Pulmonary artery endothelial cell (primary cell): Measurements from ENCODE around the gene COMT. TPM values are rescaled to one million over a fixed set of nuclear protein-coding genes. Genes with fewer than 3 reads are reported as not detected.

ENCODE experiments used
- DNase-seq: peaks from one replicate; pipeline ENCODE4 v3.0.0-alpha.2; 2011; ENCODE audit warnings: low read depth, low spot score
- total RNA-seq: library from RNA; depleted of rRNA; stranded (reverse); fragments of >200 nt; gene quantifications from 2 replicates; pipeline ENCODE4 v1.2.3, GENCODE V29; 2014

Gene COMT
- total RNA-seq, 1 donor from 2014 or later, result 254 TPM

- DNase-seq, result no peak
Measured at GRCh38 chr22:19957445-19957844, 15.9 kb downstream of the COMT start.

GRCh38 chr22:19958083-19959042, 16.8 kb downstream of the COMT start:
- DNase-seq, result no peak

- no peak for DNase-seq
Measured at GRCh38 chr22:19959043-19959586, 17.5 kb downstream of the COMT start.

GRCh38 chr22:19959587-19960490, 18.3 kb downstream of the COMT start:
- no peak for DNase-seq

GRCh38 chr22:19960491-19961200, 19.1 kb downstream of the COMT start:
- no peak for DNase-seq

GRCh38 chr22:19961201-19961580, 19.6 kb downstream of the COMT start:
- DNase-seq, result no peak

- no peak for DNase-seq
Measured at GRCh38 chr22:19961868-19962245, 20.3 kb downstream of the COMT start.

GRCh38 chr22:19962246-19962908, 20.8 kb downstream of the COMT start:
- no peak for DNase-seq

GRCh38 chr22:19962909-19963806, 21.6 kb downstream of the COMT start:
- no peak for DNase-seq

GRCh38 chr22:19963863-19964642, 22.5 kb downstream of the COMT start:
- no peak for DNase-seq

GRCh38 chr22:19964701-19965386, 23.3 kb downstream of the COMT start:
- no peak for DNase-seq

GRCh38 chr22:19965771-19966709, 24.5 kb downstream of the COMT start:
- DNase-seq, result no peak

- no peak for DNase-seq
Measured at GRCh38 chr22:19966908-19967750, 25.6 kb downstream of the COMT start.

- no peak for DNase-seq
Measured at GRCh38 chr22:19967850-19968449, 26.4 kb downstream of the COMT start.

- no peak for DNase-seq
Measured at GRCh38 chr22:19968450-19968891, 26.9 kb downstream of the COMT start.
